ENCODE results near the gene GALNT8. TPM values are rescaled to one million over a fixed set of nuclear protein-coding genes. Genes with fewer than 3 reads are reported as not detected.

GALNT8 gene
- 0.02 TPM in 1 of 2 replicates, not detected in the other for polyA plus RNA-seq (2011; rRNA removed)
- not detected in 2 replicates for polyA minus RNA-seq (2011; rRNA and poly(A)+ RNA removed)

DNA sequence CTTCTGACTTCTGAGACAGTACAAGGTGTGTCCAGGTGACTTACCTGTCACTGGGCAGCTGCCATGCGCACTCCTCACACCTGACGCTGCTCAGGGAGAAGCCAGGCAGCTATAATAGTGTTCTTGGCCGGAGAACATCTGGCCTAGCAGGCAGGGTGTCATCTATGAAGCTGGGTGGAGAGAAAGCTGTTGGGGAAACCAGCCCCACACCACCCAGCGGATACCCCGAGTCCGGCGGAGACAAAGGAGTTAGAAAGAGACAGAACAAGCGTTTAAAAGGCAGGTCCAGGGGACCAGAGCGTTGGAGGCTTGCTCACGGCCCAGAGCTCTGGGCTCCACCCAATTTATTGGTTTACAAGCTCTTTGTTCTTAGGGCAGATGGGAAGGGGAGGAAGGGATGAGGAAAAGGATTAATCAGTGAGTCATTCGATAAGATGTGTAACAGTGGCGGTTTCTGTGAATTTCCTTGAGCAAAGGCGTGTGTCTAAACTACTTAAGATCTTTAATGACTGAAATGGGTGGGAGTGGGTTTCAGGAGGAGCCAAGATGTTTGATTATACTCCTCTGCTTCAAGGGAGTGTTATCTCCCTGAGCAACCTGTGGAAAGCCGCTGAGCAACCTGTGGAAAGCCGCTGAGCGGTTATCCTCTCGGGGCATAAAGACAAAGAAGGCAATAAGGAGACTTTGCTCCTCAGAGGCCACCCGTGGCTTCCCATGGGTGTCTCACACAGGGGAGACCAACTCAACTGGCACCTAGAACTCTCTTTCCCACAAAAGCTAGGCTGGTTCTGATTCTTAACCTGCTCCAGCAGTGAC, at the start of gene GALNT8:
Gene GALNT8 (plus strand): TSS at position 580 of the 816 bp plus-strand sequence. CDS start 278 bp downstream, outside the sequence.
- ChIA-PET CTCF (no interaction called here), POLR2A (no interaction called here)
- DNase-seq (ENCODE audit: low read depth), result no peak
- peaks cover 10% of the 10 kb centered on the region for H3K27me3 ChIP-seq (ENCODE audit: control insufficient read depth, insufficient read depth, low read length)
- no peaks in the 10 kb centered on the region for H3K36me3 ChIP-seq (ENCODE audit: control insufficient read depth, insufficient read depth, low read length)
- no peak within 1 kb of the TSS for H3K4me3 ChIP-seq (ENCODE audit: low read depth, low read length)
- no peak for TF ChIP-seq CTCF (IDR thresholded peaks at IDR 0.05; ENCODE audit: insufficient read depth, low read depth, low read length)

- H3K36me3 ChIP-seq (ENCODE audit: control insufficient read depth, insufficient read depth, low read length), result peaks cover 2% of the 10 kb centered on the region; the same call in 1 of the 2 replicates
- TF ChIP-seq CTCF (IDR thresholded peaks at IDR 0.05; ENCODE audit: insufficient read depth, low read depth, low read length), result no peak
- ChIA-PET POLR2A (no interaction called here), CTCF (no interaction called here)
- no peak overlapping the region for H3K4me3 ChIP-seq (ENCODE audit: low read depth, low read length)
- H3K27me3 ChIP-seq (ENCODE audit: control insufficient read depth, insufficient read depth, low read length), result no peaks in the 10 kb centered on the region
- DNase-seq (ENCODE audit: low read depth), result no peak
These were observed 40.5 kb upstream of the GALNT8 start for GRCh38 chr12:4679711-4680110.

- no peak for DNase-seq (ENCODE audit: low read depth)
- Histone ChIP-seq H3K4me3 (ENCODE audit: low read depth, low read length) (no peak overlapping the region), H3K36me3 (ENCODE audit: control insufficient read depth, insufficient read depth, low read length) (peaks cover 3% of the 10 kb centered on the region), H3K27me3 (ENCODE audit: control insufficient read depth, insufficient read depth, low read length) (no peaks in the 10 kb centered on the region)
- TF ChIP-seq CTCF (IDR thresholded peaks at IDR 0.05; ENCODE audit: insufficient read depth, low read depth, low read length), result no peak
- POLR2A ChIA-PET, result no interaction called here
- CTCF ChIA-PET, result no interaction called here
These were observed 38.5 kb upstream of the GALNT8 start for GRCh38 chr12:4681732-4682131.

- DNase-seq (ENCODE audit: low read depth), result no peak
- H3K4me3 ChIP-seq (ENCODE audit: low read depth, low read length), result no peak overlapping the region
- POLR2A ChIA-PET, result no interaction called here
- no peaks in the 10 kb centered on the region for H3K27me3 ChIP-seq (ENCODE audit: control insufficient read depth, insufficient read depth, low read length)
- H3K36me3 ChIP-seq (ENCODE audit: control insufficient read depth, insufficient read depth, low read length), result peaks cover 6% of the 10 kb centered on the region
- no peak for TF ChIP-seq CTCF (IDR thresholded peaks at IDR 0.05; ENCODE audit: insufficient read depth, low read depth, low read length)
- CTCF ChIA-PET, result no interaction called here
These were observed 34.9 kb upstream of the GALNT8 start for GRCh38 chr12:4685317-4685716.

DNA sequence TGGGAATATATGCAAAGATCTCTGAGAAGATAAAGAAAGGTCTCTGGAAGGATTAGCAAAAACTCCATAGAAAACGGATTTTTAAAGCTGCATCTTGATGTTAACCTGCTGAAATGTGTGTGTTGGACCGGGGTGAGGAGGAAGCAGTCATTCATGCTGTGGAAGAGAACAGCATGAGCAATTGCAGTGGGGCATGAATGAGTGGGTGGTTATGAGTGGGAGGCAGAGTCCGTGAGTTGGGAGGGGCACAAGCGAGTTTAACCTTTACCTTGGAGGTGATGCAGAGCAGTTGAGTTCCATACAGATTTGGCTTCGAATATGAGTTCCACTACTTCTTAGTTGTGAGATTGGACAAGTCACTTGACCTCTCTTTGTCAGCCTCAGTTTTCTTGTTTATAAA, 29.4 kb upstream of the GALNT8 start:
- no peak for DNase-seq (ENCODE audit: low read depth)
- Histone ChIP-seq H3K27me3 (ENCODE audit: control insufficient read depth, insufficient read depth, low read length) (no peaks in the 10 kb centered on the region), H3K4me3 (ENCODE audit: low read depth, low read length) (no peak overlapping the region), H3K36me3 (ENCODE audit: control insufficient read depth, insufficient read depth, low read length) (peaks cover 3% of the 10 kb centered on the region; the same call in 1 of the 2 replicates)
- POLR2A ChIA-PET, result no interaction called here
- CTCF ChIA-PET, result no interaction called here
- TF ChIP-seq CTCF (IDR thresholded peaks at IDR 0.05; ENCODE audit: insufficient read depth, low read depth, low read length), result no peak

All from BJ (cell line).